MM.1S (cell line): ENCODE measurements around the gene TAS1R1.

Source experiments
- CTCF ChIP-seq: fragments of 300-600 bp; sonication (generic); IDR thresholded peaks from 2 replicates; pipeline ENCODE4 v1.5.1; 2016; ENCODE audit warnings: antibody characterized with exemption, low read length, mixed read lengths
- EZH2 ChIP-seq: fragments of 300-600 bp; sonication (generic); optimal IDR thresholded peaks from 2 replicates; pipeline ENCODE3; 2017; ENCODE audit warnings: low read depth, mild to moderate bottlenecking, antibody characterized with exemption, low read length, mixed read lengths
- EZH2phosphoT487 ChIP-seq: fragments of 300-600 bp; sonication (generic); IDR thresholded peaks from 2 replicates; pipeline ENCODE4 v1.6.1; 2018; ENCODE audit warnings: antibody characterized with exemption, low read length

GRCh38 chr1:6509919-6510291 is 45.2 kb upstream of the TAS1R1 start:
- TF ChIP-seq EZH2 (no peak), CTCF (no peak), EZH2phosphoT487 (no peak)
